Diencephalon (tissue), 1 donor: ENCODE results near the gene NNT. TPM values are rescaled to one million over a fixed set of nuclear protein-coding genes. Genes with fewer than 3 reads are reported as not detected.

Experiments used
- total RNA-seq: library from RNA; depleted of rRNA; stranded (reverse); fragments of >200 nt; gene quantifications from one replicate; pipeline ENCODE4 v1.2.3, GENCODE V29; 2014

NNT gene
- total RNA-seq: 137 TPM

GRCh38 chr5:43602461-43603343 lies at the start of gene NNT:
Gene NNT, plus strand, starts transcription at chr5:43603180. Its CDS starts 6,016 bp downstream, at chr5:43609196.

GRCh38 chr5:43556857-43557542 lies 46.0 kb upstream of the NNT start, which contains the start of gene PAIP1:
Gene PAIP1, minus strand, starts transcription at chr5:43557077. Its CDS starts 231 bp downstream, at chr5:43556846.

Other genes with a start within 250 kb of the NNT start
- 0.46 TPM for gene CCL28, start 190.8 kb upstream of the NNT start, total RNA-seq
- 13.6 TPM for gene TMEM267, start 119.3 kb upstream of the NNT start, total RNA-seq
- 4.4 TPM for gene C5orf34, start 88.0 kb upstream of the NNT start, total RNA-seq
- 150 TPM for gene PAIP1, start 46.1 kb upstream of the NNT start, total RNA-seq